HG02970 (cell line): ENCODE data around the gene SYCE3.
"Not testable (repeated sequence)": the region's sequence is repeated elsewhere in the genome, so short reads cannot be mapped to it uniquely, and the experiment has no call there.

ENCODE experiments used
- ATAC-seq: cut with Tn5 transposase; IDR thresholded peaks from one replicate; pipeline ENCODE4 v1.9.1; 2021; ENCODE audit warnings: mild to moderate bottlenecking, moderate library complexity, moderate number of reproducible peaks; ENCODE audit not compliant: unreplicated experiment, low FRiP score

Gene SYCE3

DNA sequence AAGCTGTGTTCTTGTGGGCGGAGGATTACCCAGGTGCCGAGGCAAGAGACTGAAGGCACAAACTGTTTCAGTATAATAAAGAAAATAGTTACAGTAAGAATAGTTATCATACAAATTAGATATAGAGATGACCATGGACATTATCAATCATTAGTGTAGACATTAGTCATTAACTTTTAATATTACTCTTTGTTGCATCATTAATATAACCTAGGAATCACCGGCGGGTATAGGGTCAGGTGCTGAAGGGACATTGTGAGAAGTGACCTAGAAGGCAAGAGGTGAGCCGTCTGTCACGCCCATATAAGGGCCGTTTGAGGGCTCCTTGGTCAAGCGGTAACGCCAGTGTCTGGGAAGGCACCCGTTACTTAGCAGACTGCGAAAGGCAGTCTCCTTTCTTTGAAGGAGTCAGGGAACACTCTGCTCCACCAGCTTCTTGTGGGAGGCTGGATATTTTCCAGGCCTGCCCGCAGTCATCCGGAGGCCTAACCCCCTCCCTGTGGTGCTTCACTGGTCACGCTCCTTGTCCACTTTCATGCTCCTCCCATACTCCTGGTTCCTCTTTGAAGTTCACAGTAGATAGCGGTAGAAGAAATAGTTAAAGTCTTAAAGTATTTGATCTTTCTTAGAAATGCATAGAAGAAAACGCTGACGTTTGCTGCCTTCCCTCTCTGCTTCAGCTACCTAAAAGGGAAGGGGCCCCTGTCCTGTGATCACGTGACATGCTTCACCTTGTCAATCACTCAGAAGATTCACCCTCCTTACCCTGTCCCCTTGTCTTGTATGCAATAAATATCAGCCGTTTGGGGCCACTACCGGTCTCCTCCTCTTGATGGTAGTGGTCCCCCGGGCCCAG, 28.6 kb downstream of the SYCE3 start:
- not testable (repeated sequence) for ATAC-seq

GRCh38 chr22:50532824-50533796, 29.6 kb downstream of the SYCE3 start:
- ATAC-seq = no peak

- no peak for ATAC-seq
Observed at GRCh38 chr22:50531962-50532674, 30.6 kb downstream of the SYCE3 start.

- ATAC-seq = no peak
Observed at GRCh38 chr22:50531546-50531961, 31.2 kb downstream of the SYCE3 start.

DNA sequence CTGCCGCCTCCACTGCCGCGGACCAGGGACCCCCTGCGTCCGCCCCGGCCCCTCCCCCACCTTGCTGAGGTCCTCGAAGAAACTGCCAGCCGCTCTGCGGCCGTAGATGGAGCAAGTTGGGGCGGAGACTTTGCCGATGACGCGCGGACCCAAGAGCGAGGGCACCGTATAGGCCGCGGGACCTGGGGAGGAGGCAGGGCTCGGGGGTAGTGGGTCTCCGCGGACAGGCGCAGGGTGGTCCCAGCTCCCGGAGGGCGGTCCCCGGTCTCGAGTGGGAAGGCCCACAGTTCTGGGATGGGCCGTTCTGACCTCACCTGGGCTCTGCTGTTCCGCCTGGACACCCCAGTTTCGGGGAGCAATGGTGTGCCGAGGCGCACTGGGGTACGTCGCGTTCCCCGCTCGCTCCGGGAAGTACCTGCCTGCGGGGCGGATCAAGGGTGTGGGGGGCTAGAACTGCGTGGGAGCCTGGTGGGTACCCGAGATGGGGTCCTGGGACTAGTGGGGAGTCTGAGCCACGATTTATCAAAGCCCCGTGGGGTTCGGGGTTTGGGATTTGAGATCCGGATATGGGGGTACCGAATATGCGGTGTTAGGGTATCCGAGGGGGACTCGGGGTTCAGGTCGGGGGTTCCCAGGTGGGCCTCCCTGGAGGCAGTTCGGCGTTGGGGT, 31.7 kb downstream of the SYCE3 start:
- ATAC-seq = no peak

DNA sequence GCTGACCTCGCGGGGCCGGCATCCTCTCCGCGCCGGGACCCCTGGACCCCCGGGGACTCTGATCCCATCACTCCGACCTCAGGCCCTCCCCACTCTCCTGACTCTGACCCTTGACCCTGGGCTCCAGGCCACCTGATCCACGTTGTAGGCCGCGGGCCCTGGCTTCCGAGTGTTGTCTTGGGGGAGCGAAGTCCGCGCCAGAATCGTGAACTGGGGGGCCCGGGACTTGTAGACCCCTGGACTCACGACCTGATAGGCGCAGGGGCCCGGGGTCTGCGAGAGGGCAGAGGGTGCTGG, 32.2 kb downstream of the SYCE3 start:
- ATAC-seq = no peak

DNA sequence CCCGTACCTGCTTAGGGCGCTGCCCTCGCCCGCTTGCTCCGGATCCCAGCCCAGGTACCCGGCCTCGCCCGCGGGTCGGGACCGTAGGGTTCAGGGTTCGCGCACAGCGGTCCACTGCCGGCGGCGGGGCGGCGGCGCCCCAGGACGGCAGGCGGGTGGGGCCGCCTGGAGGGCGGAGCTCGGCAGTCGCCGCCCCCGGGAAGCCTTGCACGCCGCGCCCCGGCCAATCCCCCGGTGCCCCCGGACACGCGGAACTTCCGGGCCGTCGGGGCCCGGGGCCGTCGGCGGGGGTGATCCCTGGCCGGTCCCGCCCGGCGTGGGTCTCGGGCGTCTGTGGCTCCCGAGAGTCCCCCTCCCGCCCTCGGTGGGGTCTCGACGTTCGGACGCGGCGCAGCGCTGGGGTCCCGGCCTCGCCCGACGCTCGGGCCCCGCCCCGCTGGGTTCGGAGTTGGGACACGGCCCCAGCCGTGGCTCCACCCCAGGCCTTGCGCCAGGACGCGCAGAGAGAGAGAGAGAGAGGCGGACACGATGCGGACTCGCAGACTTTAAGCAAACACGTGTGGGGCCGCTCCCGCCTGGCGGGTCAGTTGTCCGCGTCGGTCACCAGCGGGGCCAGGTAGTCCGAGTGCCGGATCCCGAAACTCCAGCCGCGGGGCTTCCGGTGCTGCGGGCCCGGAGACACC, 32.7 kb downstream of the SYCE3 start, which contains the start of gene TYMP:
Gene TYMP, minus strand, starts transcription at position 116 of the 683 bp plus-strand sequence. CDS start 303 bp downstream, outside the sequence.
- ATAC-seq = no peak

DNA sequence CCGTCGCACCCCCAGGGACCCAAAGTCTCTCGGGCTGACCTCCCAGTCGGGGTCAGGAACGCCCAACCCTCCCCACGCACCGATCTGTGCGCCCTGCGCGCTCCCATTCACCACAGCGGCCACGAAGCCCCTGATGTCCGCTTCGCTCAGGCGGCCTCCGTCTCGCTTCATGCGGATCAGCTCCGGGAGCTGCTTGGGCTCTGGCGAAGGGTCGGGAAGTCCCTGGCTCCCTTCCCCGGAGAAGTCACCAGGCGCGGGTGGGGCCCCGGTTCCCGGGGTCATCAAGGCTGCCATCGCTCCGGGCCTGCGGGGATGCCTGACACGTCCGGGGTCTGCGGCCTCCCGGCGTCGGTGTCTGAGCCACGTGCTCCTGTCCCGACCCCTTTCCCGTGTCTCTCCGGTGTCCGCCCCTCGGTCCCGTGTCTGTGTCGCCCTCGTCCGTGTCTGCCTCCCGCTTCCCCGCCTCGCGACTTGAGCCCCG, 33.3 kb downstream of the SYCE3 start:
- no peak for ATAC-seq

DNA sequence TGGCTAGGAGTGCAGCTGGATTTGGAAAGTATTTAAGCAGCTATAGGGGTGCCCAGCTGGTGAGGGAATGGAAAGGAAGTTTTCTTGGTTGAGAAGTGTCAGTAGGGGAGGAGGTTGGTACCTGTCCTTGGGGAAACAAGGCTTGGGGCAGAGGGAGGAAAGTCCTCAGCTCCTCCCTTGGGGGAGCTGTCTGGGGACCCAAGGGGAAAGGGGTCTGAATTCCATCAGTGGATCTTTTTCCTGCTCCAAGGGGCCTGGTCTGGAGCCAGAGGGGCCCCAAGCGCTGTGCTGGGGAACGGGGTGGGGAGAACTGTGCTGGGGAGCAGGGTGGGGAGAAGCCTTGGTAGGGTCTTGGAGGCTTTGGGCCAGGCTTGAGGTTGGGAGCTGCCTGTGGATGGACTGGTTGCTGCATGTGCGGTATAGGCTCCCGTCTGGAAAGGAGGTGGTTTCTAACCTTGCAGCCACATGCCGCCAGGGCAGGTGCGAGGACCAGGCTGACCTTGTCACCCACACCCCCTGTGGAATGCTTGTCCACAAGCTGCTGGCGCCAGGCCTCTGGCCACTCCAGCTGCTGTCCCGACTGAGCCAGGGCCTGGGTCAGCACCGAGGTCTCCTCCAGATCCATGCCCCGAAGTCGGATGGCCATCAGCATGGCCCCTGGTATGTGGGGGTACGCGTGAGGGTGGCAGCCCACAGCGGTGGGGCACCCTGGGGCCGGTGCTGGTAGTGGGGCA, 33.9 kb downstream of the SYCE3 start:
- ATAC-seq = no peak

- no peak for ATAC-seq
Observed at GRCh38 chr22:50527921-50528681, 34.6 kb downstream of the SYCE3 start.

DNA sequence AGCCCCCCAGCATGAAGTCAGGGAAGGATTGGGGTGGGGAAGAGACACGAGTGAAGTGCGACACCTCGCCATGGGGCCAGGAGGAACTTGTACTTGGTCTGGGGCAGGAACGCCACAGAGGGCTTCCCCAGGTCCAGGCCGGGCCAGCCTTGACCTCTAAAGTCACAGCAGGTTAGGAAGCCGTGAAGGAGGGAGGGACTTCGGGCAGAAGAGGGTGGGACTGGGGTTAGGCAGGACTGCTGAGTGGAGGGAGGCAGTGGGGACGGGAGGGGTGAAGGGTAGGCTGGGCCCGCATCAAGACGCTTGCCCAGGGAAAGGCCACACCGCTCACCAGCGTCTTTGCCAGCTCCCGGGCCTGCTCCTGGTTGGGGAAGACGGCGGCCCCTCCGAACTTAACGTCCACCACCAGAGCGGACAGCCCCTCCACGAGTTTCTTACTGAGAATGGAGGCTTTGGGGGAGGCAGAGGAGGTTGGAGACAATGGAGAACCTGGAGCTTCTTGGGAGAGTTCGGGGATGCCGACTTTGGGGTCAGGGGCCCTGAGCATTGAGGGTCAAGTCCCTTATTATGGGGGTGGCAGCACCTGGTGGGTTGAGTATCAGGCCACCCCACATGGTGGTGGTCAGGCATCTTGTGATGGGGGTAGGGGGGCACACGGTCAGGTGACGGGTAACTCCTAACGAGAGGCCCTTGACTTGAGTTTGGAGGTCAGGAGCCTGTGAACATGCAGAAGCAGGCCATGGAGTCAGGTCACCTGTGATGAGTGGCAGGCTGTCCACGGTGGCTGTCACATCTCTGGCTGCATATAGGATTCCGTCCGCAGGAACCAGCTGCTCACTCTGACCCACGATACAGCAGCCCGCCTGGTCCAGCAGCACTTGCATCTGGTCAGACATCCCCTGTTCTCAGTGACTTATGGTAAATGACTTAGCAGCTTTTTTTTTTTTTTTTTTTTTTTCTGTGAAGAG, 35.6 kb downstream of the SYCE3 start:
- no peak for ATAC-seq

DNA sequence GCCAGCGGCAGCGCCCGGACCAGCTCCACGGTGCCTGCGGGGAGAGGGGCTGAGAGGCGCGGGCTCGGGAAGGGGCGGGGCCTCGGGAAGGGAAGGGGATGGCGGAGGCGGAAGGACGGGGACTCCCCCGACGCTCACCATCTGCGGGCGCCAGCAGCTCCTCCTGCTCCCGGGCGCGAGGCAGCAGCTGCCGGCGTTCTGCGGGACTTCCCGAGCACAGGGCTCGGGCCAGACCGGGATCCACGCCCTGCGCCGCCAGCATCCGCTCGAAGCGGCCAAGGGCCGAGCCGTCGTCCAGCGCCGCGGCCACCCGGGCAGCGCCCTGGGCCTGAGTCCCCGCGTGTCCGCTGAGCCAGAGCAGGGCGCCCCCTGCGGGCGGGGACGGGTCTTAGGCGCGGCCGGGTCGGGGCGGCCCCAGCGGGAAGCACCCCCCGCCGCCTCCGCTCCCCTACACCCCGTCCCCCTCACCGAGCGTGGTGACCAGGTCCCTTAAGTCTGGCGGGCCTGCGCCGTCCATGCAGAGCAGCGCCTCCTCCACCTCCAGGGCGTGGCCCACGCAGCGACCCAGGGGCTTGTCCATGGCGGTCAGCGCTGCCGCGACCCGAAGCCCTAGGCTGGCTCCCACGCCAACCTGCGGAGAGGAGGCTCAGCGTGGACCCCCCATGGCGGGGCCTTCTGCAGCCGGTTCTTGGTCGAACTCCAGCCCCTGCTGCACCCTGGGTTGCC, 36.4 kb downstream of the SYCE3 start:
- ATAC-seq = peak; percentile 32

- ATAC-seq = peak; percentile 24
Observed at GRCh38 chr22:50525858-50526107, 36.9 kb downstream of the SYCE3 start.

DNA sequence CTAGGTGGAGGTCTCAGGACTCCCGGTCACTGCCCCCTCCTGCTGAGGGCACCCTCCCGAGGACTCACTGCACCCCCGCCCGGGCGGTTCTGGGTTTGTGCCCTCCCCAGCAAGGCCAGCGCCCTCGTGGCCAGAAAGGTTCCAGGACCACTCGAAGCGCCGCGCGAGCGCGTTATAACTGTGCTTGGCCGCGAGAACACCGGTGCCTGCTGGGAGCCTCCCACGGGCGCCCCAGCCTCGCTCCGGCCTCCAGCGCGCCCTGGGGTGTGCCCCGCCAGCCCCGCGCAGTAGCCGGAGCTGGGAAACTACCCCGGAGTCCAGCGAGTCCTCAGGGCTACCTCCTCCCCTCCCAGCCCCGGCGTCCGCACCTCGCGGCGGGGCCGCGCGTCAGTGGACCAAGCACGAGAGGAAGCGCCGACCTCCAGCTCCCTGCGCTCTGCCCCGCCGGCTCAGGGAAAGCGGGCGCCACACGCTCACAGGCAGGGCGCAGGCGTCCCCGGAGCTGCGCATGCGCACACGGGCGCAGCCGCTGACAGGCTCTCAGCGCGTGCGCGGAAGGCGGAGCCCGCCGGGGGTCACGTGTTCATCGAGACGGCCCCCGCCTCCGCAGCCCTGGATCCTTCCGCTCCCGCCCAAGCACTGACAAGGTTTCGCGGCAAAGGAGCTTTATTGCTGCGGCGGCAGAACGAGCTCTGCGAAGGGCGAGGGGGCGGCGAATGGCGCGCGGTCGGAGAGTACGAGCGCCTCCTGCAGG, 37.4 kb downstream of the SYCE3 start, which contains the start of gene SCO2:
Gene SCO2, minus strand, starts transcription at position 495 of the 754 bp plus-strand sequence. CDS start 1,187 bp downstream, outside the sequence.
- peak; percentile 46 for ATAC-seq

- no peak for ATAC-seq
Observed at GRCh38 chr22:50524676-50525103, 38.0 kb downstream of the SYCE3 start.
